Endometrium (tissue), 2 donors: Measurements from ENCODE around the gene LETM1.

Experiments
- FAIRE-seq: peaks from 2 replicates; lab custom pipeline; 2012; peaks lifted over from hg19 to GRCh38; lab: Jason Lieb, UNC
- donor health status: control.
- donor health status: control.

LETM1 gene

DNA sequence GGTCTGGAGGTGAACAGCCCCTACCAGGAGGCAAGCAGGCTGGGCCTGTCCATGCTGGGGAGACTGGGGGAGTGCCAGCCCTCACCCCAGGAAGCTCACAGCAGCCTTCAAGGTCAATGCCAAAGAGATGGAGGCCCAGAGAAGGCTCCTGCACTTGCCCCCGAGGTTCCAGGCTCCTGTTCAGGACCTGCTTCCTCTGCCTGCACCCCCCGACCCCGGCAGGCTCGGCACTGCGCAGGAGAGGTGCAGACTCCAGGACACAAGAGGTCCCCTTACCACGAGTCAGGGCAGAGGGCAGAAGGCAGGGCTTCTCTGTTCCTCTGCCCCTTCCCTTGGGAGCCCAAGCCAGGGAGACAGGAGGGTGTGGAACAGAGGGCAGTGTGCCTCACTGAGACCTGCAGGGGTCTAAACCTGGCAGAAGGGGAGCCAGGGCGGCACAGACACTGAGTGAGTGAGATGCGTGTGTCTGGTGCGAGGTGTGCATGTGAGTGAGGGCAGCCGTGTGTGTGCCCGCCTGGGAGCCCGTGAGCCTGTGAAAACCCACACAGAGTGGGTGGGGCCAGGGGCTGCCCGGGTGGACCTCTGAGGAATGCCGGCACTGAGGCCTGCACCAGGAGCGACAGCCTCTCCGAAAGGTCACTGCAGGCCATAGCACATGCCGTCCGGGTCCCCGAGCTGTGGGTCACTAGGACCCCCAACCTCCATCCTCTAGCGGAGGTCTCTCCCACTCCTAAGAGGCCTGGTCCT is 93.5 kb downstream of the LETM1 start:
- no peak for FAIRE-seq
